SK-N-SH treated with all-trans-retinoic acid at 6 μM for 48 hours (cell line): ENCODE data around the gene GLYAT.
"Not testable (repeated sequence)": the region's sequence is repeated elsewhere in the genome, so short reads cannot be mapped to it uniquely, and the experiment has no call there.

ENCODE experiments used
- ATAC-seq: fragments of 200-7000 bp; cut with Tn5 transposase; 3 replicates; pipeline ENCODE4 v1.9.1; 2020; ENCODE audit warnings: mild to moderate bottlenecking, moderate library complexity
- ARNTL ChIP-seq: fragments of 450-650 bp; formaldehyde crosslinking; IDR thresholded peaks from 2 replicates; pipeline ENCODE4 v1.5.0; 2020; ENCODE audit warnings: low read depth, mild to moderate bottlenecking, moderate library complexity, borderline replicate concordance
- BACH2 ChIP-seq: fragments of 250-450 bp; sonication (Bioruptor Pico); IDR thresholded peaks from 2 replicates; pipeline ENCODE4 v1.9.0; 2021; ENCODE audit warnings: mild to moderate bottlenecking, borderline replicate concordance
- CREB5 ChIP-seq: fragments of 250-450 bp; sonication (Bioruptor Pico); IDR thresholded peaks from 2 replicates; pipeline ENCODE4 v1.5.1; 2020; ENCODE audit warnings: low read depth, mild to moderate bottlenecking, moderate library complexity
- CSDC2 ChIP-seq: fragments of 250-450 bp; sonication (Bioruptor Pico); IDR thresholded peaks from 2 replicates; pipeline ENCODE4 v1.5.0; 2020; ENCODE audit warnings: mild to moderate bottlenecking, moderate library complexity
- CSRNP3 ChIP-seq: fragments of 250-450 bp; sonication (Bioruptor Pico); IDR thresholded peaks from 2 replicates; pipeline ENCODE4 v1.5.1; 2021; ENCODE audit warnings: mild to moderate bottlenecking, moderate library complexity
- ESRRG ChIP-seq: fragments of 250-450 bp; sonication (Bioruptor Pico); IDR thresholded peaks from 2 replicates; pipeline ENCODE4 v1.6.1; 2021; ENCODE audit warnings: mild to moderate bottlenecking
- GLIS3 ChIP-seq: fragments of 250-450 bp; sonication (Bioruptor Pico); IDR thresholded peaks from 2 replicates; pipeline ENCODE4 v1.5.0; 2020; ENCODE audit warnings: mild to moderate bottlenecking, moderate library complexity
- ISL1 ChIP-seq: fragments of 250-450 bp; sonication (Bioruptor Pico); IDR thresholded peaks from 2 replicates; pipeline ENCODE4 v2.1.2; 2022; ENCODE audit warnings: mild to moderate bottlenecking, moderate library complexity
- OSR1 ChIP-seq: fragments of 250-450 bp; sonication (Bioruptor Pico); IDR thresholded peaks from 2 replicates; pipeline ENCODE4 v1.8.0; 2022; ENCODE audit warnings: moderate library complexity, mild to moderate bottlenecking, inconsistent platforms
- POU6F1 ChIP-seq: fragments of 250-450 bp; sonication (Bioruptor Pico); IDR thresholded peaks from 2 replicates; pipeline ENCODE4 v1.8.0; 2021; ENCODE audit warnings: low read depth, mild to moderate bottlenecking, moderate library complexity, borderline replicate concordance
- RARB ChIP-seq: fragments of 250-450 bp; sonication (Bioruptor Pico); IDR thresholded peaks from 2 replicates; pipeline ENCODE4 v1.8.0; 2021; ENCODE audit warnings: mild to moderate bottlenecking, moderate library complexity
- SNAI2 ChIP-seq: fragments of 250-450 bp; sonication (Bioruptor Pico); IDR thresholded peaks from 2 replicates; pipeline ENCODE4 v1.5.0; 2020; ENCODE audit warnings: mild to moderate bottlenecking, moderate library complexity
- TCF4 ChIP-seq: fragments of 250-450 bp; sonication (Bioruptor Pico); IDR thresholded peaks from 2 replicates; pipeline ENCODE4 v1.8.0; 2021; ENCODE audit warnings: mild to moderate bottlenecking, moderate library complexity, borderline replicate concordance
- TSHZ2 ChIP-seq: fragments of 250-450 bp; sonication (Bioruptor Pico); IDR thresholded peaks from 2 replicates; pipeline ENCODE4 v1.5.0; 2020; ENCODE audit warnings: mild to moderate bottlenecking, moderate library complexity
- ZFP3 ChIP-seq: fragments of 250-450 bp; sonication (Bioruptor Pico); IDR thresholded peaks from 2 replicates; pipeline ENCODE4 v1.5.0; 2020; ENCODE audit warnings: mild to moderate bottlenecking, moderate library complexity
- ZNF70 ChIP-seq: fragments of 450-650 bp; formaldehyde crosslinking; IDR thresholded peaks from 2 replicates; pipeline ENCODE4 v1.5.0; 2020; ENCODE audit warnings: mild to moderate bottlenecking, moderate library complexity
- ZNF8 ChIP-seq: fragments of 450-650 bp; formaldehyde crosslinking; IDR thresholded peaks from 2 replicates; pipeline ENCODE4 v1.5.0; 2020; ENCODE audit warnings: mild to moderate bottlenecking, moderate library complexity

GLYAT gene

GRCh38 chr11:58691675-58692074 is 40.1 kb downstream of the GLYAT start (continued):
- TF ChIP-seq TSHZ2 (CRISPR knock-in tag) (no peak), CSRNP3 (CRISPR knock-in tag) (no peak)
- TF ChIP-seq, all 23 proteins: peak for 0

GRCh38 chr11:58688789-58689503 is 42.8 kb downstream of the GLYAT start:
- TF ChIP-seq ZNF70: no peak
- TF ChIP-seq BACH2: no peak
- no peak for TF ChIP-seq RARB (CRISPR knock-in tag)
- TF ChIP-seq TSHZ2 (CRISPR knock-in tag): no peak
- no peak for TF ChIP-seq ARNTL (CRISPR knock-in tag)
- TF ChIP-seq SNAI2 (CRISPR knock-in tag): no peak
- no peak for TF ChIP-seq CSDC2 (CRISPR knock-in tag)
- no peak for TF ChIP-seq CREB5 (CRISPR knock-in tag)
- TF ChIP-seq ESRRG (CRISPR knock-in tag): no peak
- TF ChIP-seq OSR1 (CRISPR knock-in tag): no peak

GRCh38 chr11:58685973-58686722 is 45.6 kb downstream of the GLYAT start:
- ATAC-seq: no peak
- no peak for TF ChIP-seq ZNF8 (CRISPR knock-in tag)
- no peak for TF ChIP-seq ARNTL (CRISPR knock-in tag)
- TF ChIP-seq TCF4 (CRISPR knock-in tag): no peak
- TF ChIP-seq ZFP3 (CRISPR knock-in tag): no peak
- no peak for TF ChIP-seq GLIS3
- no peak for TF ChIP-seq CREB5 (CRISPR knock-in tag)
- TF ChIP-seq ISL1 (CRISPR knock-in tag): no peak
- no peak for TF ChIP-seq POU6F1
- TF ChIP-seq, all 23 proteins: peak for 0

More at GRCh38 chr11:58688789-58689503, 42.8 kb downstream of the GLYAT start:
- ATAC-seq: no peak

- not testable (repeated sequence) for ATAC-seq
Measured at GRCh38 chr11:58682660-58683059, 49.1 kb downstream of the GLYAT start.

- ATAC-seq: not testable (repeated sequence)
Measured at GRCh38 chr11:58677536-58677935, 54.2 kb downstream of the GLYAT start.
